Neural progenitor cell (in vitro differentiated cells): Measurements from ENCODE around the gene FOXI1. TPM values are rescaled to one million over a fixed set of nuclear protein-coding genes. Genes with fewer than 3 reads are reported as not detected.

Source experiments
- DNase-seq: peaks from one replicate; pipeline ENCODE4 v3.0.0-alpha.2; 2016; ENCODE audit warnings: low spot score
- H2AFZ ChIP-seq: fragments of 200-600 bp; sonication (generic); replicated peaks from 2 replicates; pipeline ENCODE4 v1.6.1; 2016; ENCODE audit warnings: antibody characterized with exemption
- H3F3A ChIP-seq: fragments of 200-600 bp; sonication (generic); 2 replicates; pipeline ENCODE4 v1.6.1; 2016; ENCODE audit warnings: antibody characterized with exemption, low read depth
- H3K27ac ChIP-seq: fragments of 200-600 bp; sonication (generic); 2 replicates; pipeline ENCODE4 v1.5.1; 2016; ENCODE audit warnings: mild to moderate bottlenecking
- H3K27me3 ChIP-seq: fragments of 200-600 bp; sonication (generic); 2 replicates; pipeline ENCODE4 v1.6.1; 2016; ENCODE audit warnings: mild to moderate bottlenecking, moderate library complexity
- H3K36me3 ChIP-seq: fragments of 200-600 bp; sonication (generic); 2 replicates; pipeline ENCODE4 v1.5.1; 2016
- H3K4me1 ChIP-seq: fragments of 200-600 bp; sonication (generic); 2 replicates; pipeline ENCODE4 v1.6.1; 2016; ENCODE audit warnings: mixed run types
- H3K4me2 ChIP-seq: fragments of 200-600 bp; sonication (generic); 2 replicates; pipeline ENCODE4 v1.6.1; 2016
- H3K4me3 ChIP-seq: fragments of 200-600 bp; sonication (generic); 2 replicates; pipeline ENCODE4 v1.5.1; 2016
- H3K79me2 ChIP-seq: fragments of 200-600 bp; sonication (generic); 2 replicates; pipeline ENCODE4 v1.6.1; 2016; ENCODE audit warnings: low read depth
- H3K9ac ChIP-seq: fragments of 200-600 bp; sonication (generic); 2 replicates; pipeline ENCODE4 v1.6.1; 2016
- H3K9me3 ChIP-seq: fragments of 200-600 bp; sonication (generic); 2 replicates; pipeline ENCODE4 v1.5.1; 2016; ENCODE audit warnings: low read depth
- H4K20me1 ChIP-seq: fragments of 200-600 bp; sonication (generic); 2 replicates; pipeline ENCODE4 v1.6.1; 2016; ENCODE audit warnings: low read depth
- H3K27ac Mint-ChIP-seq: 3 replicates; pipeline ENCODE4 v1.8.0; 2021; ENCODE audit warnings: mixed read lengths
- H3K27me3 Mint-ChIP-seq: 2 replicates; pipeline ENCODE4 v1.8.0; 2022; ENCODE audit warnings: low read depth, mild to moderate bottlenecking, inconsistent platforms, moderate library complexity, mixed read lengths; ENCODE audit not compliant: insufficient read depth
- H3K36me3 Mint-ChIP-seq: 3 replicates; pipeline ENCODE4 v1.8.0; 2021; ENCODE audit warnings: mixed read lengths
- H3K4me1 Mint-ChIP-seq: 3 replicates; pipeline ENCODE4 v1.8.0; 2021; ENCODE audit warnings: mixed read lengths
- H3K4me3 Mint-ChIP-seq: 3 replicates; pipeline ENCODE4 v1.8.0; 2021; ENCODE audit warnings: mild to moderate bottlenecking, moderate library complexity, mixed read lengths
- H3K9me3 Mint-ChIP-seq: 3 replicates; pipeline ENCODE4 v1.8.0; 2020; ENCODE audit warnings: mixed read lengths
- CTCF ChIP-seq: fragments of 200-600 bp; sonication (generic); IDR thresholded peaks from 2 replicates; pipeline ENCODE4 v1.5.1; 2017; ENCODE audit warnings: antibody characterized with exemption, mild to moderate bottlenecking
- EZH2 ChIP-seq: fragments of 200-600 bp; sonication (generic); IDR thresholded peaks from 2 replicates; pipeline ENCODE4 v1.6.1; 2017; ENCODE audit warnings: antibody characterized with exemption, mild to moderate bottlenecking, moderate library complexity
- EZH2phosphoT487 ChIP-seq: fragments of 200-600 bp; sonication (generic); IDR thresholded peaks from 2 replicates; pipeline ENCODE4 v1.6.1; 2017; ENCODE audit warnings: antibody characterized with exemption
- total RNA-seq: library from RNA; depleted of rRNA; stranded (reverse); fragments of >200 nt; gene quantifications from 2 replicates; pipeline ENCODE4 v1.2.3, GENCODE V29; 2015; ENCODE audit warnings: low replicate concordance

Gene FOXI1
- total RNA-seq, 1 donor from 2014 or later: not detected

GRCh38 chr5:170077526-170077925 is 28.2 kb upstream of the FOXI1 start:
- H3K27ac Mint-ChIP-seq: no peak overlapping the region
- Histone ChIP-seq H3K4me3 (no peak overlapping the region), H3K27ac (no peak overlapping the region), H3K27me3 (no peaks in the 10 kb centered on the region), H3K79me2 (no peaks in the 10 kb centered on the region), H3K4me2 (no peak overlapping the region), H3F3A (no peaks in the 10 kb centered on the region), H3K36me3 (no peaks in the 10 kb centered on the region), H3K4me1 (no peaks in the 10 kb centered on the region), H2AFZ (no peak overlapping the region), H3K9ac (no peak overlapping the region), H4K20me1 (no peaks in the 10 kb centered on the region), H3K9me3 (no peaks in the 10 kb centered on the region)
- peaks cover 15% of the 10 kb centered on the region for H3K4me1 Mint-ChIP-seq
- TF ChIP-seq CTCF (no peak), EZH2 (no peak), EZH2phosphoT487 (no peak)
- peaks cover 6% of the 10 kb centered on the region for H3K27me3 Mint-ChIP-seq
- H3K4me3 Mint-ChIP-seq: no peak overlapping the region
- H3K9me3 Mint-ChIP-seq: no peaks in the 10 kb centered on the region
- DNase-seq: no peak
- H3K36me3 Mint-ChIP-seq: no peaks in the 10 kb centered on the region

- H3K36me3 ChIP-seq: no peaks in the 10 kb centered on the region
- H3K4me1 ChIP-seq: no peaks in the 10 kb centered on the region
- no peak overlapping the region for H3K4me2 ChIP-seq
- H3K27ac ChIP-seq: no peak overlapping the region
- no peaks in the 10 kb centered on the region for H3K27me3 ChIP-seq
- H3K4me3 ChIP-seq: no peak overlapping the region
- TF ChIP-seq CTCF: no peak
- TF ChIP-seq EZH2phosphoT487: no peak
- no peak for TF ChIP-seq EZH2
- peaks cover 15% of the 10 kb centered on the region for H3K4me1 Mint-ChIP-seq
- H3F3A ChIP-seq: no peaks in the 10 kb centered on the region
- peaks cover 9% of the 10 kb centered on the region for H3K27me3 Mint-ChIP-seq
- H3K9me3 ChIP-seq: no peaks in the 10 kb centered on the region
- H3K79me2 ChIP-seq: no peaks in the 10 kb centered on the region
- H3K9ac ChIP-seq: no peak overlapping the region
- no peak for DNase-seq
- H3K36me3 Mint-ChIP-seq: no peaks in the 10 kb centered on the region
- H3K9me3 Mint-ChIP-seq: no peaks in the 10 kb centered on the region
- no peaks in the 10 kb centered on the region for H4K20me1 ChIP-seq
- H2AFZ ChIP-seq: no peak overlapping the region
- no peak overlapping the region for H3K4me3 Mint-ChIP-seq
- peak overlapping the region; percentile 74 for H3K27ac Mint-ChIP-seq
Observed at GRCh38 chr5:170078458-170078857, 27.2 kb upstream of the FOXI1 start.

- Mint-ChIP-seq H3K27ac (no peak overlapping the region), H3K4me1 (peaks cover 15% of the 10 kb centered on the region), H3K9me3 (no peaks in the 10 kb centered on the region), H3K27me3 (peaks cover 10% of the 10 kb centered on the region), H3K4me3 (no peak overlapping the region), H3K36me3 (no peaks in the 10 kb centered on the region)
- H3K9ac ChIP-seq: no peak overlapping the region
- no peaks in the 10 kb centered on the region for H3K36me3 ChIP-seq
- TF ChIP-seq EZH2 (no peak), CTCF (no peak), EZH2phosphoT487 (no peak)
- no peaks in the 10 kb centered on the region for H3K4me1 ChIP-seq
- H3K9me3 ChIP-seq: no peaks in the 10 kb centered on the region
- no peak overlapping the region for H3K4me2 ChIP-seq
- DNase-seq: no peak
- no peaks in the 10 kb centered on the region for H4K20me1 ChIP-seq
- no peak overlapping the region for H2AFZ ChIP-seq
- H3K4me3 ChIP-seq: no peak overlapping the region
- H3K79me2 ChIP-seq: no peaks in the 10 kb centered on the region
- no peaks in the 10 kb centered on the region for H3K27me3 ChIP-seq
- no peak overlapping the region for H3K27ac ChIP-seq
- H3F3A ChIP-seq: no peaks in the 10 kb centered on the region
Observed at GRCh38 chr5:170078931-170079330, 26.8 kb upstream of the FOXI1 start.

GRCh38 chr5:170080217-170080616 is 25.5 kb upstream of the FOXI1 start:
- no peak overlapping the region for H3K9ac ChIP-seq
- no peaks in the 10 kb centered on the region for H3K27me3 ChIP-seq
- Mint-ChIP-seq H3K36me3 (no peaks in the 10 kb centered on the region), H3K27ac (no peak overlapping the region), H3K4me1 (peaks cover 5% of the 10 kb centered on the region), H3K4me3 (no peak overlapping the region), H3K27me3 (peaks cover 13% of the 10 kb centered on the region), H3K9me3 (no peaks in the 10 kb centered on the region)
- no peak overlapping the region for H2AFZ ChIP-seq
- H3F3A ChIP-seq: no peaks in the 10 kb centered on the region
- no peak for TF ChIP-seq EZH2
- TF ChIP-seq CTCF: no peak
- TF ChIP-seq EZH2phosphoT487: no peak
- H3K36me3 ChIP-seq: no peaks in the 10 kb centered on the region
- H3K9me3 ChIP-seq: no peaks in the 10 kb centered on the region
- H4K20me1 ChIP-seq: no peaks in the 10 kb centered on the region
- H3K4me2 ChIP-seq: no peak overlapping the region
- no peaks in the 10 kb centered on the region for H3K4me1 ChIP-seq
- no peak overlapping the region for H3K4me3 ChIP-seq
- H3K79me2 ChIP-seq: no peaks in the 10 kb centered on the region
- H3K27ac ChIP-seq: no peak overlapping the region
- no peak for DNase-seq
